Activated naive CD8-positive, alpha-beta T cell treated with anti-CD3 and anti-CD28 coated beads, Interleukin-2, amount 50 U/mL, for 24 hours (primary cell): ENCODE measurements around the gene MRO.
"Not testable (repeated sequence)": the region's sequence is repeated elsewhere in the genome, so short reads cannot be mapped to it uniquely, and the experiment has no call there.

ENCODE experiments used
- ATAC-seq: fragments of 150-1000 bp; cut with Tn5 transposase; one replicate; pipeline ENCODE4 v1.10.0; 2021
- DNase-seq: peaks from one replicate; pipeline ENCODE4 v3.0.0; 2021
- H3K27ac Mint-ChIP-seq: one replicate; pipeline ENCODE4 v1.8.0; 2021; ENCODE audit warnings: mild to moderate bottlenecking, mixed read lengths
- H3K27me3 Mint-ChIP-seq: one replicate; pipeline ENCODE4 v1.8.0; 2021; ENCODE audit warnings: mixed read lengths
- H3K36me3 Mint-ChIP-seq: one replicate; pipeline ENCODE4 v1.8.0; 2021; ENCODE audit warnings: low read depth, mixed read lengths
- H3K4me1 Mint-ChIP-seq: one replicate; pipeline ENCODE4 v1.8.0; 2021; ENCODE audit warnings: mixed read lengths
- H3K4me3 Mint-ChIP-seq: one replicate; pipeline ENCODE4 v1.8.0; 2021; ENCODE audit warnings: mild to moderate bottlenecking, moderate library complexity, mixed read lengths
- H3K9me3 Mint-ChIP-seq: one replicate; pipeline ENCODE4 v1.8.0; 2021; ENCODE audit warnings: mixed read lengths

The MRO gene

GRCh38 chr18:50848061-50848551 lies 28.3 kb upstream of the MRO start:
- H3K4me1 Mint-ChIP-seq: no peaks in the 10 kb centered on the region
- no peaks in the 10 kb centered on the region for H3K9me3 Mint-ChIP-seq
- H3K36me3 Mint-ChIP-seq: no peaks in the 10 kb centered on the region
- H3K4me3 Mint-ChIP-seq: no peak overlapping the region
- DNase-seq: no peak
- H3K27me3 Mint-ChIP-seq: no peaks in the 10 kb centered on the region
- no peak overlapping the region for H3K27ac Mint-ChIP-seq
- no peak for ATAC-seq

GRCh38 chr18:50847192-50847591 lies 27.4 kb upstream of the MRO start:
- no peaks in the 10 kb centered on the region for H3K4me1 Mint-ChIP-seq
- DNase-seq: no peak
- H3K27ac Mint-ChIP-seq: no peak overlapping the region
- no peaks in the 10 kb centered on the region for H3K36me3 Mint-ChIP-seq
- H3K4me3 Mint-ChIP-seq: no peak overlapping the region
- no peaks in the 10 kb centered on the region for H3K9me3 Mint-ChIP-seq
- H3K27me3 Mint-ChIP-seq: no peaks in the 10 kb centered on the region
- ATAC-seq: no peak

- H3K36me3 Mint-ChIP-seq: no peaks in the 10 kb centered on the region
- DNase-seq (no peak), ATAC-seq (no peak)
- no peak overlapping the region for H3K27ac Mint-ChIP-seq
- H3K9me3 Mint-ChIP-seq: no peaks in the 10 kb centered on the region
- H3K27me3 Mint-ChIP-seq: no peaks in the 10 kb centered on the region
- no peaks in the 10 kb centered on the region for H3K4me1 Mint-ChIP-seq
- no peak overlapping the region for H3K4me3 Mint-ChIP-seq
Observed at GRCh38 chr18:50844960-50845359, 25.1 kb upstream of the MRO start.

- DNase-seq: no peak
- Mint-ChIP-seq H3K9me3 (no peaks in the 10 kb centered on the region), H3K27me3 (no peaks in the 10 kb centered on the region), H3K4me1 (no peaks in the 10 kb centered on the region), H3K36me3 (no peaks in the 10 kb centered on the region), H3K4me3 (no peak overlapping the region), H3K27ac (no peak overlapping the region)
- ATAC-seq: no peak
Observed at GRCh38 chr18:50844554-50844953, 24.7 kb upstream of the MRO start.

GRCh38 chr18:50842846-50843245 lies 23.0 kb upstream of the MRO start:
- no peaks in the 10 kb centered on the region for H3K36me3 Mint-ChIP-seq
- DNase-seq: no peak
- H3K4me3 Mint-ChIP-seq: no peak overlapping the region
- no peaks in the 10 kb centered on the region for H3K27me3 Mint-ChIP-seq
- H3K27ac Mint-ChIP-seq: no peak overlapping the region
- ATAC-seq: no peak
- no peaks in the 10 kb centered on the region for H3K9me3 Mint-ChIP-seq
- no peaks in the 10 kb centered on the region for H3K4me1 Mint-ChIP-seq

GRCh38 chr18:50839996-50840395 lies 20.2 kb upstream of the MRO start:
- DNase-seq (no peak), ATAC-seq (no peak)
- no peak overlapping the region for H3K4me3 Mint-ChIP-seq
- no peaks in the 10 kb centered on the region for H3K9me3 Mint-ChIP-seq
- peaks cover 6% of the 10 kb centered on the region for H3K4me1 Mint-ChIP-seq
- H3K27me3 Mint-ChIP-seq: no peaks in the 10 kb centered on the region
- H3K36me3 Mint-ChIP-seq: no peaks in the 10 kb centered on the region
- H3K27ac Mint-ChIP-seq: no peak overlapping the region

- no peak overlapping the region for H3K27ac Mint-ChIP-seq
- no peaks in the 10 kb centered on the region for H3K36me3 Mint-ChIP-seq
- peaks cover 6% of the 10 kb centered on the region for H3K4me1 Mint-ChIP-seq
- ATAC-seq: no peak
- no peak overlapping the region for H3K4me3 Mint-ChIP-seq
- H3K27me3 Mint-ChIP-seq: no peaks in the 10 kb centered on the region
- H3K9me3 Mint-ChIP-seq: no peaks in the 10 kb centered on the region
- DNase-seq: no peak
Observed at GRCh38 chr18:50839341-50839740, 19.5 kb upstream of the MRO start.

- ATAC-seq (no peak), DNase-seq (no peak)
- Mint-ChIP-seq H3K27ac (no peak overlapping the region), H3K4me3 (no peak overlapping the region), H3K4me1 (peaks cover 6% of the 10 kb centered on the region), H3K27me3 (peaks cover 3% of the 10 kb centered on the region), H3K9me3 (no peaks in the 10 kb centered on the region), H3K36me3 (no peaks in the 10 kb centered on the region)
Observed at GRCh38 chr18:50836521-50836957, 16.7 kb upstream of the MRO start.

- not testable (repeated sequence) for H3K4me1 Mint-ChIP-seq, DNase-seq
Observed at GRCh38 chr18:50833496-50833895, 13.7 kb upstream of the MRO start.

GRCh38 chr18:50832754-50833153 lies 12.9 kb upstream of the MRO start:
- DNase-seq: no peak
- H3K9me3 Mint-ChIP-seq: no peaks in the 10 kb centered on the region
- ATAC-seq: no peak
- no peak overlapping the region for H3K27ac Mint-ChIP-seq
- no peaks in the 10 kb centered on the region for H3K36me3 Mint-ChIP-seq
- H3K4me3 Mint-ChIP-seq: no peak overlapping the region
- peaks cover 3% of the 10 kb centered on the region for H3K27me3 Mint-ChIP-seq
- peaks cover 6% of the 10 kb centered on the region for H3K4me1 Mint-ChIP-seq

More at GRCh38 chr18:50833496-50833895, 13.7 kb upstream of the MRO start:
- H3K27ac Mint-ChIP-seq, H3K4me3 Mint-ChIP-seq, H3K36me3 Mint-ChIP-seq, ATAC-seq, H3K9me3 Mint-ChIP-seq, H3K27me3 Mint-ChIP-seq: not testable (repeated sequence)

GRCh38 chr18:50830544-50830943 lies 10.7 kb upstream of the MRO start:
- Mint-ChIP-seq H3K27ac (no peak overlapping the region), H3K36me3 (no peaks in the 10 kb centered on the region), H3K9me3 (no peaks in the 10 kb centered on the region), H3K4me1 (no peaks in the 10 kb centered on the region), H3K4me3 (no peak overlapping the region), H3K27me3 (peaks cover 3% of the 10 kb centered on the region)
- DNase-seq: no peak
- no peak for ATAC-seq

GRCh38 chr18:50829644-50830043 lies 9.8 kb upstream of the MRO start:
- ATAC-seq: no peak

GRCh38 chr18:50826027-50826426 lies 6.2 kb upstream of the MRO start:
- no peak for ATAC-seq
- Mint-ChIP-seq H3K27me3 (no peaks in the 10 kb centered on the region), H3K4me1 (no peaks in the 10 kb centered on the region), H3K9me3 (no peaks in the 10 kb centered on the region), H3K27ac (no peak overlapping the region), H3K36me3 (no peaks in the 10 kb centered on the region), H3K4me3 (no peak overlapping the region)
- DNase-seq: no peak

More at GRCh38 chr18:50829644-50830043, 9.8 kb upstream of the MRO start:
- DNase-seq: no peak
- Mint-ChIP-seq H3K36me3 (no peaks in the 10 kb centered on the region), H3K27ac (no peak overlapping the region), H3K27me3 (peaks cover 3% of the 10 kb centered on the region), H3K4me3 (no peak overlapping the region), H3K9me3 (no peaks in the 10 kb centered on the region), H3K4me1 (no peaks in the 10 kb centered on the region)

- no peaks in the 10 kb centered on the region for H3K36me3 Mint-ChIP-seq
- no peak overlapping the region for H3K4me3 Mint-ChIP-seq
- H3K27me3 Mint-ChIP-seq: no peaks in the 10 kb centered on the region
- no peaks in the 10 kb centered on the region for H3K9me3 Mint-ChIP-seq
- DNase-seq: no peak
- no peak overlapping the region for H3K27ac Mint-ChIP-seq
- H3K4me1 Mint-ChIP-seq: no peaks in the 10 kb centered on the region
- no peak for ATAC-seq
Observed at GRCh38 chr18:50825621-50826020, 5.8 kb upstream of the MRO start.

- Mint-ChIP-seq H3K9me3 (no peaks in the 10 kb centered on the region), H3K4me3 (no peak overlapping the region), H3K4me1 (no peaks in the 10 kb centered on the region), H3K27ac (no peak overlapping the region), H3K36me3 (no peaks in the 10 kb centered on the region), H3K27me3 (peaks cover 5% of the 10 kb centered on the region)
- DNase-seq: no peak
- no peak for ATAC-seq
Observed at GRCh38 chr18:50822756-50823155, 2.9 kb upstream of the MRO start.

GRCh38 chr18:50820901-50821520 lies 1.2 kb upstream of the MRO start:
- Mint-ChIP-seq H3K4me3 (no peak overlapping the region), H3K27ac (no peak overlapping the region)
- no peak for ATAC-seq

More at GRCh38 chr18:50820901-50821520, 1.2 kb upstream of the MRO start:
- Mint-ChIP-seq H3K4me1 (peaks cover 2% of the 10 kb centered on the region), H3K9me3 (no peaks in the 10 kb centered on the region), H3K36me3 (no peaks in the 10 kb centered on the region), H3K27me3 (peaks cover 5% of the 10 kb centered on the region)
- no peak for DNase-seq
